Activated T-cell treated with anti-CD3 and anti-CD28 coated beads for 24 hours (primary cell): ENCODE data around the gene SBK3.
"Not testable (repeated sequence)": the region's sequence is repeated elsewhere in the genome, so short reads cannot be mapped to it uniquely, and the experiment has no call there.

Experiments used
- DNase-seq: peaks from one replicate; pipeline ENCODE4 v3.0.0-alpha.2; 2020; ENCODE audit warnings: low read depth

SBK3 gene

DNA sequence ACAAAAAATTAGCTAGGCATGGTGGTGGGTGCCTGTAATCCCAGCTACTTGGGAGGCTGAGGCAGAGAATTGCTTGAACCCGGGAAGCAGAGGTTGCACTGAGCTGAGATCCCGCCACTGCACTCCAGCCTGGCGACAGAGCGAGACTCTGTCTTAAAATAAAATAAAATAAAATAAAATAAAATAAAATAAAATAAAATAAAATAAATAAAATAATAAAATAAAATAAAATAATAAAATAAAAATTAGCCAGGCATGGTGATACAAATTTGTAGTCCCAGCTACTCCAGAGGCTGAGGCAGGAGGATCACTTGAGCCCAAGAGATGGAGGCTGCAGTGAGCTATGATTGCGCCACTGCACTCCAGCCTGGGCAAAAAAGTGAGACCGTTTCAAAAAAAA lies 28.6 kb upstream of the SBK3 start:
- DNase-seq, result not testable (repeated sequence)

DNA sequence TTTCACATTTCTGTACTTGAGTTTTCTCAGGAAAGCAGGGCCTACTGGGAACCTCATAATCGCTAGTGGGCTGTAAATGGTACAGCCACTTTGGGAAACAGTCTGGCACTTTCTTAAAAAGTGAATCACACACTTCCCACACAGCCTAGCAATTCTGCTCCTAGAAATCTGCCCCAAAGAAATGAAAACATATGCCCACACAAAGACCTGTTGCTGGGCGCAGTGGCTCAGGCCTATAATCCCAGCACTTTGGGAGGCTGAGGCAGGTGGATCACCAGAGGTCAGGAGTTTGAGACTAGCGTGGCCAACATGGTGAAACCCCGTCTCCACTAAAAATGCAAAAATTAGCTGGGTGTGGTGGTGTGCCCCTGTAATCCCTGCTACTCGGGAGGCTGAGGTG lies 24.1 kb upstream of the SBK3 start:
- DNase-seq, result not testable (repeated sequence)

DNA sequence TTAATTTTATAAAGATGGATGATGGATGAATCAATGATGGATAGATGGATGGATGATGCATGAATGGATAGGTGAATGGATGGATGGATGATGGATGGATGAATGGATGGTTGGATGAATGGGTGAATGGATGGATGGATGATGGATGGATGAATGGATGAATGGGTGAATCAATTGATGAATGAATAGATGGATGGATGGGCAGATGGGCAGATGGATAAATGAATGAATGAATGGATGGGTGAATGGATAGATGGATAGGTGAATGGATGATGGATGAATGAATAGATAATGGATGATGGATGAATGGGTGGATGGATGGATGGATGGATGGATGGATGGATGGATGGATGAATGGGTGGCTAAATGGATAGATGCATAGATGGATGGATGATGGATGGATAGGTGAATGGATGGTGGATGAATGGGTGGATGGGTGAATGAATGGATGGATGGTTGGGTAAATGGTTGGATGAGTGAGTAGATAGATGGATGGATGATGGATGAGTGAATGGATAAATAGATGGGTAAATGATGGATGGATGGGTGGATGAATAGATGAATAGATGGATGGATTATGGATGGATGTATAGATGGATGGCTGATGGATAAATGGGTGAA lies 22.5 kb upstream of the SBK3 start:
- no peak for DNase-seq

DNA sequence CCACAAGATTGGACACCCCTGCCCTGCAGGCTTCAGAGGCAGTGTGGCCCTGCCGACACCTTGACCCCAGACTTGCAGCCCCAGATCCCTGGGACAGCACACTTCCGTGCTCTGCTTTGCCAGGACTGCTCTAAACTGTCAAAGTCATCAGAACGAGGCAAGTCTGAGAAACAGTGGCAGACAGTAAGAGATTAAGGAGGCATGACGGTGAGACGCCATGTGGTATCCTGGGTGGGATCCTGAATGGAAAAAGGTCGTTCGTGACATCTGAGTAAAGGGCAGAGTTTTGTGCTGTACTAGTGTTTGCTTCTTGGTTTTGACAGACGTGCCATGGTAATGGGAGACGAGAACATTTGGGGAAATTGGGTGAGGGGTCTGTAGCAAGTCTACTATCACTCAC lies 21.5 kb upstream of the SBK3 start:
- DNase-seq, result no peak

DNA sequence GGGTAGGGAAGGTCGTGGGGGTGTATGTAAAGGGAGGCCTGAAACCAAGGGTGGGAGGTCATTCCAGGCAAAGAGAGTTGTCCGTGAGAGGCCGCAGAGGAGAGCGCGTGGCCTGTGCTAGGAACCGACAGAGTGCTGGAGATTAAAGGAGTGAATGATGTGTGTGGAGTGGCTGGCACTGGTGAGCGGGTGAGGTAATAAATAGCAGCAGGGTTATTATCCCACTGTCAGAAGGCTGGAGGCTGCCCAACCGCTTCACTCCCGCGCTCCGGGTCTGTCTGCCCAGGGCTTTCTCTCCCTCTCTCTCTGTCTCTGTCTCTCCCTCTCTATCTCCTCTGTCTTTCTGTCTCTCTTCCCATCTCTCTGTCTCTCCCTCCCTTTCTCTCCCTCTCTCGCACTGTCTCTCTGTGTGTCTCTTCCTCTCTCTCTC lies 17.9 kb upstream of the SBK3 start:
- no peak for DNase-seq

DNA sequence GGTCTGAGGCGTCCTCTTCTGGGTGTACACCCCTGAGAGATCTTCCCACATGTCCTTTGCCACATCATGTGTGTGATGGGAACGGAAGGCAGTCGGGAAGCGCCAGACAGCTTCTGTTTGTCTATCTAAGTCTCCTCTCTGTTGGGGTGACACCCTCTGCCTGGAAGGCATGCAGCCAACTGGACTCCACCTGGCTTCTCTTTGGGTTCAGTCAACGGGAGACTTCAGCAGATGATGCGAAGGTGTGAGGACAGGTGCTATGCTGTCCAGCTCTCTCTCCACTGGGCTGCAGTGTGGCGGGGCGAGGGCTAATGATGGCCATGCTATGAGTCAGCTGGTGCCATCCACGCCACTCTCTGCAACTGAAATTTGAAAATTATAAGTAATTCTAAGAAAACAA lies 14.3 kb upstream of the SBK3 start:
- no peak for DNase-seq

DNA sequence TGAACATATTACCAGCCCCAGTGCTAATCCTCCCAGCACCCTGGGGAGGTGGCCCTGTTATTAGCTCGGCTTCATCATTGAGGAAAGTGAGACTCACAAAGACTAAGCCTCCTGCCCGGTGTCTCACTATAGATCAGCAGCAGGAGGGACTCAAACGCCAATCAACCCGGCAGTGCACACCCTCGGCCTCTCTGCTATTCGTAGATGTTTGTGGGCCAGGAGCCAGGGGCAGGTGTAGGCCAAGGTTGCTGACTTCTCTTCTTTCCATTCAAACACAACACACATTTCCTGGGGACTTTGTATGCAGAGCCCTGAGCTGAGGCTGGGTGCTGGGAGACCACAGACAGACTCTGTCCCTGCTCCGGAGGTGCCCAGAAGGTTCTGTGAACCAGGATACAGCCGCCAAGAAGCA lies 9.4 kb upstream of the SBK3 start:
- no peak for DNase-seq

DNA sequence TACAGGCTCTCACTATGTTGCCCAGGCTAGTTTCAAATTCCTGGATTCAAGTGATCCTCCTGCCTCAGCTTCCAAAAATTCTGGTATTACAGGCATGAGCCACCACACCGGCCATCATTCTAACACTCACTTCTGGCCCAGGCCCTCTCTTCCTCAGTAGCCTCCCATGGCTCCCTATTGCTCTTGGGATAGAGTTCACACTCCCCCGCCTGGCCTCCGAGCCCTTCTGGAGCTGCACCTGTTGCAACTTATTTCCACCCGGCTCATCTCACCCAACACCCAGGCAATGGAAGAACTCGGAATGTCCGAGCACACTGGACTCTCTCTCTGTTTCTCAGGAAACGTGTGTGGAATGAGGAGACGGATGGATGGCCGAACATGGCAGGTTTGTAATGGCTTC lies 9.0 kb upstream of the SBK3 start:
- DNase-seq, result no peak

DNA sequence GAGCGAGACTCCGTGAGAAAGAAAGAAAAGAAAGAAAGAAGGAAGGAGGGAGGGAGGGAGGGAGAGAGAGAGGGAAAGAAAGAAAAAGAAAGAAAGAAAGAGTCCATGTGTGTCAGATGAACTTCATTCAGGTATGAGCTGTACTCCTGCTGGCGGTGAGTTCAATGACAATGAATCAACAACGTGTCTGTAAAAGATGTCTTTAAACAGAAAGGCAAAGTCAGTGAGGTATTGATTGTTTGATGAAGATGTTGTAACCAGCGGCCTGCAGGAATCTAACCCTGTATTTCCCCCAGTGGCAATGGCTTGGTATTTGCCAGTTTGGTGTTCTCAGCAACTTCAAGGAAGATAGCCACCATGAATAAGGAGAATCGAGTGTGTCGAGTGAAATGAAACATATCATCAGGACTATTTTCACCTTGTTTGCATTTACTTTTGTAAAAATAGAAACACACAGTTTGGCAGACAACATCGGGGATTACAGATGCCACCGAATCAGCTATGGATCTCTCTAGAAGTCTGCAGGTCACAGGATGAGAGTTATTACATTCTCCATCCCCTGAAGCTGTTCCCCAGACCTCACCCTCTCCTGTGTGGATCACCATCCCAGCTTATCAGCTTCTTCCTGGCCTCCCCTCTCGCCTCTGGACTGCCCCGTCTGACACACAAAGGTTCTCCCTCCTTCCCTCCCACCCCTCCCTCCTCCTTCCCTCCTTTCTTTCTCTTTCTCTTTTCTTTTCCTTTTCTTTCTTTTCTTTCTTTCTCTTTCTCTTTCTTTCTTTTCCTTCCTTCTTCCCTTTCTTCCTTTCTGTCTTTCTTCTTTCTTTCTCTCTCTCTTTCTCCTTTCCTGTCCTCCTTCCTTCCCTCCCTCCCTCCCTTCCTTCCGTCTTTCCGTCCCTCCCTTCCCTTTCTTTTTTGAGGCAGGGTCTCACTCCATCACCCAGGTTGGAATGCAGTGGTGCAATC lies 8.2 kb upstream of the SBK3 start:
- DNase-seq, result no peak

DNA sequence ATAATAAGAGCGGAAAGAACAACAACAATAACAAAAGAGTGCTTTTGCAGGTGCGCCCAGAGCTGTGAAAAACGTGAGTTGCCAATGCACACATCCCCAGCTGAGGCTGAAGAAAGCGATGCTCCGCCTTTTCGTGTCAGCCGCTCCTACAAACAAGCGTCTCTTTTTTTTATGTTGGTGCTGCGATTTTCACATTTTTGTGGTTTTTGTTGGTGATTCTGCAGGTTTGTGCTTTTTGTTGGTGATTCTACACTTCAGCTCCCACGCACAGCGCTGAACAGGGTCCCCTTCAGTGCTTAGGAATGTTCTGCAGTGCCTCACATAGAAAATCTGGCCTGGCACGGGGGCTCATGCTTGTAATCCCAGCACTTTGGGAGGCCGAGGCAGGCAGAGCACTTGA lies 7.3 kb upstream of the SBK3 start:
- DNase-seq, result no peak

DNA sequence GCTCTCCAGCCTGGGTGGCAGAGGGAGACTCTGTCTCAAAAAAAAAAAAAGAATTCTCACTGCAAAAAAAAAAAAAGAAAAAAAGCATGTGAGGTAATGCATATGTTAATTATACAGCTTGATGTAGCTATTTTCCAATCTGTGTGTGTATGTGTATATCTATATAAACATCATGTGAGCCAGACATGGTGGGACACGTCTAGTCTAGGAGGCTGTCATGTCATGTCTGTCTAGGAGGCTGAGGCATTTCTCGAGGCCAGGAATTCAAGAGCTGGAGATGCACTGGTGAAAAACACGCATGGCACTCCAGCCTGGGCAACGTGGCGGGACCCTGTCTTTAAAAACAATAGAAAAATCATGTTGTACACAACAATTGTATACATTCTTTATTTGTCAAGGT lies 6.9 kb upstream of the SBK3 start:
- no peak for DNase-seq

DNA sequence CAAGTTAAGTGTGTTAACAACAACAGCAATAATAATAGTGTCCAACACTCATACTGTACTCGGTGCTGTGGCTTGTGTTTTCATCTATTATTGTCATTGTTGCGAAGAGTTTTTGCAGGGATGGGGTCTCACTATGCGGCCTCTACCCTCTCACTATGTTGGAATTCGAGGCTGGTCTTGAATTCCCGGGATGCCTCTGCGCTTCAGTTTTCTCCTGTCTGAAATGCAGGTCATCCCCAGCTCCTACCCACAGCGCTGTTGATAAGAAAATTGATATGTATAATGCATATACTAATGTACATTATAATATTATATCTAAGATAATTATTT lies 4.9 kb upstream of the SBK3 start:
- DNase-seq, result no peak

DNA sequence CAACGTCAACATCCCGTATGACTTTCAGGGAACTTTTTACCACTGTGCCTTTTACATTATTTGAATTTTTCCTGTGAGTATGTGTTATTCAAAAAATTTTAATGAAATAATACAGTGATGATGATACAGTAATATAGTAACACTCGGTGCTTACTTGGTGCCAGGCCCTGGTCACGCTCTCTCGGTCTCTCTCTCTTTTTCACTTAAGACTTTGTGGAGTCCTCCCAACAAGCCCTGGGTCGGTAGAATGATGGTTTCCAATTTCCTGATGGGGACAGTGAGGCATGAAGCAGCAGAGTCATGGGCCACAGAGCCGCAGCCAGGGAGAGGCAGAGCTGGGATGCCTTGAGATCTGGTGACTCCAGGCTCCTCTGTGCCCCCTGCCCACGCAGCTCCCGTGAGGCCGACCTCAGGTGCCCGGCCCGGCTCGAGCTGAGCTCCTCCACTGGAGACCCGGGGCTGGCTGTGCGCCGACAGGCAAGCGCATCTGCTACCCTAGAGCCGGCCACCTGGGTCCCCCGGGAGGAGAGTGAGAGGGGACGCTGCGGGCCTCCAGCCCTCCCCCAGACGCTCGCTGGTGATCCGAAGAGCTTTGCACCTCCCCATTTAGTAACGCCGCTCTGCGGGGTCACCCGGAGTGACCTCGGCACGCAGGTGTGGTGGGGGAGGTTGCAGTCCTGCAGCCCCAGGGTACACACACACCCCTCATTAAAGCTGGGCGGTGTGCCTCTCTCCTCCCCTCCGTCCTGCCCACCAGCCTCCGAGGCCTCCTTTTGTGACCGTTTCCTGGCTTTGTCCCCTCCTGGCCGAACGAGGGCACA lies 4.4 kb upstream of the SBK3 start:
- no peak for DNase-seq

DNA sequence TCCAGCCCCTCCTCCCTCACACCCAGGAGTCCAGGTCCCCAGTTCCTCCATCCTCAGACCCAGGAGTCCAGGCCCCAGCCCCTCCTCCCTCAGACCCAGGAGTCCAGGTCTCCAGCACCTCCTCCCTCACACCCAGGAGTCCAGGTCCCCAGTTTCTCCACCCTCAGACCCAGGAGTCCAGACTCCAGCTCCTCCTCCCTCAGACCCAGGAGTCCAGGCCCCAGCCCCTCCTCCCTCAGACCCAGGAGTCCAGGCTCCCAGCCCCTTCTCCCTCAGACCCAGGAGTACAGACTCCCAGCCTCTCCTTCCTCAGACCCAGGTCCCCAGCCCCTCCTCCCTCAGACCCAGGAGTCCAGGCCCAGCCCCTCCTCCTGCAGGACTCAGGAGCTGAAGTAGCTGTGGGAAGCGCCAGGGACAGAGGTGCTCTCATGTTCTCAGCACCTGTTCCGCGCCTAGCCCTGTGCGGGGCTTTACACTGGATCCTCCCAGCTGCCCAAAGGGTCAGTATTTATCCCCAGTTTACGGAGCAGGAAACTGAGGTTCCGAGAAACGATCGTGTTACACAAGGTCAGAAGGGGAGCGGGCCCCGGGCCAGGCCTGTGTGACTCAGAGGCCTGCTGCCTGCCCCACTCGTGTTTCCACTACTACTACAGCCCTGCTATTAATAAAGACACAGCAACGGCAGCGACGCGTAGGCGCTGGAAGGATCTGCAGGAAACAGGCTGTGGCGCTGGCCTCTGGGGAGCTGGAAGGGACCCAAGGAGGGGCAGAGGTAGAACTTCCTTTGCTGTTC lies 1.7 kb upstream of the SBK3 start:
- DNase-seq, result no peak

DNA sequence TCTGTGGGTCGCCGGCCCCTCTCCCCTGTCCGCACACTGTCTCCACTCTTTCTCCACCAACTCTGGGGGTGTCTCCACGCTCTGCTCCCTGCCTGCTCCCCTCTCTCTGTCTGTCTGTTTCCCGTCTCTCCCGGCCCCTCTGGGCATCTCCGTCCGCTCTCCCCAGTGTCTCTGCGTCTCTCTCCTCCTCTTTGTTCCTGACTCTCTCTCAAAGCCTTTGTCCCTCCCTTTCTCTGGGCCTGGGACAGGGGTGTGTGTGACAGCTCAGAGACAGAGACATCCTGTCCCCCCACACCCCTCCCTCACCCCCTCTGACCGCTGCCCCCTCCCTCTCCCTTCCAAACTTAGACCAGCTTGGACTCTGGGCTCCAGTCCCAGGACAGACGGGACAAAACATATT lies 668 bp upstream of the SBK3 start:
- DNase-seq, result no peak

DNA sequence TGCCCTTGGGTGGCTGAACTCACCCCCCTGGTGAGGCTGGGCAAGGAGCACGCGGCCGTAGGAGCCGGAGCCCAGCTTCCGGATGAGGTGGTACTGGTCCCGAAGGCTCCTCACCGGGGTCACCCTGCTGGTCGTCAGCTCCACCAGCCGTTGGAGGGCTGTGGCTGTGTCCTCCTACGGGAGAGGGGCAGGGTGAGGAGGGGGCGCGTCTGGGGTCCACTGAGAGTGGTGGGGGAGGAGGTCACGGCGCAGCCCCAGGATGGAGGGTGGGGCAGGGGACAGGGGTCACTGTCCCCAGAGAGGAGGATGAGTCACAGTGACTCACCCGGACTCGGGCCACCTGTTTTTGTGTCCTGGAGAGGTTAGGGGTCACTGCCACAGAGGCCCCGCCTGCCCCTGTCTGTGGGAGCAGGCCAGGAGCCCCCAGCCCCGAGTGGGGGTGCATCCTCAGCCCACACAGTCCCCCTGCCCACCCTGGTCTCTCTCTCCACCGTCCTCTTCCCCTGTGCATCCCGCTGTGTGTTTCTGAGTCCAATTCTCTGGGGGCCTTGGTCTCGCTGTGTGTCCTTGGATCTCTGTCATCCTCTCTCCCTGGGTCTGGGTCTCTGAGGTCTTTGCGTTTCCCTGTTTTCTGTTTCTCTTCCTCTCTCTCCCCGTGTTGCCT lies 435 bp downstream of the SBK3 start:
- no peak for DNase-seq

DNA sequence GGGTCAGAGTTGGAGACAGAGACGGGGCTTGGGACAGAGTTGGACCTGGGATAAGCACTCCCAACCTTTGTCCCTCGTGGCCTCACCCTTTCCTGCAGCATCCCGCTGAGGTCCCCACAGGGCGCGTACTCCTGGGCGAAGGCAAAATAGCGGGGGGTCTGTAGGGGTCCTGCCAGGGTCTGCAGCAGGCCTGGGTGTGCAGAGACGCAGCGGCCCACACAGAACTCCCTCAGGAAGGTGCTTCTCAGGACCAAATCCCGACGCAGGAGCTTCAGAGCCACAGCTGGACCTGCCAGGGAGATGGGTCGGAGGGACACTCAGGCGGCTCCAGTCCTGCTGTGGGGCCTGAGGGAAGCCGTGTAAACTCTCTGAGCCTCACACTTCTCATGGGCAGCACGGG lies 1.3 kb downstream of the SBK3 start:
- DNase-seq, result no peak

DNA sequence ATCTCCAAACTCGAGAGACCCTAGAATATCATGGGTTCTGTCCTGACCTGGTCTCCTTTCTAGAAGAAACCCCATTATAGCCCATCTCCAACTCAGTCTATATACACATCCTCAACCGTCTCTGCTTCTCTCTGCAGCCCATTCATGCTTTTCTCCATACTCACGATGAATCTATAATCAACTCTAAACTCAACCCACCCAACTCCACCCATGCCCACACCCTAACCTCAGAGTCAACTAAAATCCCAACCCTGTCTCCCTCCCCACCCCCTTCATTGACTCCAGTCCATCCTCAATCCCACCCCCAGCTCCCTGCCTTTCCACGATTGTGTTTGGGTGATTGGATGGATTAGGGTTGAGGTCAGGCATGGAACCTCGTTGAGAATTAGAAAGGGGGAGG lies 1.8 kb downstream of the SBK3 start:
- DNase-seq, result no peak

DNA sequence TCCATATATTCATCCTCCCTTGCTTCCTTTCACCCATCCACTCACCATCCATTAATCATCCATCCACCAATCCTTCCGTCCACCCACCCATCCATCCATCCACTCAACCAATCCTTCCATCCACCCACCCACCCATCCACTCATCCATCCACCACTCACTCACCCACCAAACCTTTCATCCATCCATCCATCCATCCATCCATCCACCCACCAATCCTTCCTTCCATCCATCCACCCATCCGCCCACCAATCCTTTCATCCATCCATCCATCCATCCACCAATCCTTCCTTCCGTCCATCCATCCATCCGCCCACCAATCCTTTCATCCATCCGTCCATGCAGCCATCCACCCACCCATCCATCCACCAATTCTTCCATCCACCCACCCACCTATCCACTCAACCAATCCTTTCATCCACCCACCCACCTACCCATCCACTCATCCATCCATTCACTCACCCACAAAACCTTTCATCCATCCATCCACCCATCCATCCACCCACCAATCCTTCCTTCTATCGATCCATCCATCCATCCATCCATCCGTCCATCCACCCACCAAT lies 3.0 kb downstream of the SBK3 start:
- DNase-seq, result no peak

DNA sequence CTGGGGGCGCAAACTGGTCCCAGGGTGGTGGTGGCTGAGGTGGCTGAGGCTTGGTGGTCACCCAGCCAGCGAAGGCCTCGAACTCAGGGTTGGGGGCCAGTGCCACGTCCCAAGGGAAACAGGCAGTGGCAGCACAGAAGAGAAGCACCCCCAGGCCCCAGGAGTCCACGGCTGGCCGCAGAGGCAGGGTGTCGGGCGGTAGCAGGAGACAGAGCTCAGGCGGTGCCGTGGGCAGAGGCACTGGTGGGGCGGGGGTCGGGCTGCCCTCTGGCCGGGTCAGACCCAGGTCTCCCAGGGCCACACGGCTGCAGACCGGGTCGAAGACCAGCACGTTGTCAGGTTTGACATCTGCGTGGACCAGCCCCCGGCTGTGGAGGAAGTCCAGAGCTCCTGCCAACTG lies 4.3 kb downstream of the SBK3 start:
- no peak for DNase-seq

DNA sequence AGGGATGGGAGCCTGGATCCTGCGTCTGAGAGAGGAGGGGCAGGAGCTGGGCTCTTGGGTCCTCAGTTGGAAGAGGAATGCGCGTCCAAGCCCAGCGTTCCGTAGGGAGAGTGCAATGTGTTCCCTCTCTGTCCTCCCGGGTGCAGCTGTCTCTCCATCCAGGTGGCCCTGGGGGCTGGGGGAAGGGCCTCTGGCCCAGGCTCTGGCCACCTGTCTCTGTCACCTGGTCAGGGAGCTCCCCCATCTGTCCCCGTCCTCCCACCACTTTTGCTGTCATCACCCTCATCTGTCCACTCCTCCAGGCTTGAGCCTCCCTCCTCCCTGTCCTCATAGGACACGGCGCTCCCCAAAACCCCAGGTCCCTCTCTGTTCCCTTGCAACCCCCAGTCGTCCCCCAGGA lies 4.7 kb downstream of the SBK3 start:
- no peak for DNase-seq
